Brain microvascular endothelial cell (primary cell): Measurements from ENCODE around the gene C1orf159.
"Not testable (repeated sequence)": the region's sequence is repeated elsewhere in the genome, so short reads cannot be mapped to it uniquely, and the experiment has no call there.

ENCODE experiments used
- DNase-seq: peaks from one replicate; pipeline ENCODE4 v3.0.0-alpha.2; 2020
- H3K27ac ChIP-seq: fragments of 250-450 bp; sonication (Bioruptor Pico); 2 replicates; pipeline ENCODE4 v1.5.1; 2020; ENCODE audit warnings: mild to moderate bottlenecking, moderate library complexity
- H3K27me3 ChIP-seq: fragments of 250-450 bp; sonication (Bioruptor Pico); replicated peaks from 2 replicates; pipeline ENCODE4 v1.5.1; 2020; ENCODE audit warnings: mild to moderate bottlenecking
- H3K36me3 ChIP-seq: fragments of 250-450 bp; sonication (Bioruptor Pico); replicated peaks from 2 replicates; pipeline ENCODE4 v1.5.1; 2020; ENCODE audit warnings: mild to moderate bottlenecking
- H3K4me3 ChIP-seq: 2 replicates; pipeline ENCODE4 v1.5.1; 2011; ENCODE audit warnings: low read depth, mild to moderate bottlenecking, control low read depth, low read length, moderate library complexity
- in situ Hi-C: cut with HindIII; loops from 2 replicates; pipeline ENCODE4 v1.10.0; 2017; ENCODE audit warnings: low sequenced_read_pairs, low pct_ligation_motif_present
- TF ChIP-seq, protein P1 (sequence below): IDR thresholded peaks from 2 replicates; pipeline ENCODE4 v1.5.1; 2011; ENCODE audit warnings: low read depth, mild to moderate bottlenecking, moderate library complexity, low read length, control low read depth, inconsistent platforms; ENCODE audit errors: missing control alignments

C1orf159 gene

DNA sequence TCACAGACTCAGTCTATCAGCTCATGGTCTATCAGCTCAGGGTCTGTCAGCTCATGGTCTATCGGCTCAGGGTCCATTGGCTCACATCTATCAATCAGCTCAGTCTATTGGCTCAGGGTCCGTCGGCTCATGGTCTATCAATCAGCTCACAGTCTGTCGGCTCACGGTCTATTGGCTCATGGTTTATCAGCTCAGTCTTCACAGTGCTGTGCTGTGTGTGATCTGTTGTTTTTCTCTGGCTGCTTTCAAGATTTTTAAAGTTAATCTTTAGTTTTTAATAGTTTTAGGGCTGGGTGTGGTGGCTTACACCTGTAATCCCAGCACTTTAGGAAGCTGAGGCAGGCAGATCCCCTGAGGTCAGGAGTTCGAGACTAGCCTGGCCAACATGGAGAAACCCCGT is 14.4 kb downstream of the C1orf159 start:
- H3K27ac ChIP-seq, result no peak overlapping the region
- no peaks in the 10 kb centered on the region for H3K36me3 ChIP-seq
- TF ChIP-seq, protein P1, sequence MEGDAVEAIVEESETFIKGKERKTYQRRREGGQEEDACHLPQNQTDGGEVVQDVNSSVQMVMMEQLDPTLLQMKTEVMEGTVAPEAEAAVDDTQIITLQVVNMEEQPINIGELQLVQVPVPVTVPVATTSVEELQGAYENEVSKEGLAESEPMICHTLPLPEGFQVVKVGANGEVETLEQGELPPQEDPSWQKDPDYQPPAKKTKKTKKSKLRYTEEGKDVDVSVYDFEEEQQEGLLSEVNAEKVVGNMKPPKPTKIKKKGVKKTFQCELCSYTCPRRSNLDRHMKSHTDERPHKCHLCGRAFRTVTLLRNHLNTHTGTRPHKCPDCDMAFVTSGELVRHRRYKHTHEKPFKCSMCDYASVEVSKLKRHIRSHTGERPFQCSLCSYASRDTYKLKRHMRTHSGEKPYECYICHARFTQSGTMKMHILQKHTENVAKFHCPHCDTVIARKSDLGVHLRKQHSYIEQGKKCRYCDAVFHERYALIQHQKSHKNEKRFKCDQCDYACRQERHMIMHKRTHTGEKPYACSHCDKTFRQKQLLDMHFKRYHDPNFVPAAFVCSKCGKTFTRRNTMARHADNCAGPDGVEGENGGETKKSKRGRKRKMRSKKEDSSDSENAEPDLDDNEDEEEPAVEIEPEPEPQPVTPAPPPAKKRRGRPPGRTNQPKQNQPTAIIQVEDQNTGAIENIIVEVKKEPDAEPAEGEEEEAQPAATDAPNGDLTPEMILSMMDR, result no peak
- H3K4me3 ChIP-seq, result no peak overlapping the region
- H3K27me3 ChIP-seq, result no peaks in the 10 kb centered on the region
- no peak for DNase-seq
- in situ Hi-C loops, result no loop called here

DNA sequence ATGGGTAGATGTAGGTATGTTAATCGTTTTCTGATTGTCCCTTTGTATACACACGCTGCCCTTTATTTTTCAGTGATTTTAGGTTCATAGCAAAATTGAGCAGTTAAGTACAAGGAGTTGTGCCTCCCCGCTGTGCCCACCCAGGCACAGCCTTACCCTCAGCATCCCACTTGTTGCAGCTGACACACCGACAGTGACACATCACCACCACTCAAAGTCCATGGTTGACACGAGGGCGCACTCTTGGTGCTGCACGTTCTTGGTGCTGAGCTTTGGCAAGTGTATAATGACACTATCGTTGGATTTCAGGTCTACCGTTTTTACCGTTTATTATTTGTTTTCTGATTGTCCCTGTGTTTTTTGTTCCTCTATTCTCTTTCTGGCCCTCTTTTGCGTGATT is 15.6 kb downstream of the C1orf159 start:
- TF ChIP-seq, protein P1, result no peak
- in situ Hi-C loops, result no loop called here
- H3K4me3 ChIP-seq, result no peak overlapping the region
- no peak for DNase-seq
- H3K27ac ChIP-seq, result no peak overlapping the region
- no peaks in the 10 kb centered on the region for H3K36me3 ChIP-seq
- H3K27me3 ChIP-seq, result no peaks in the 10 kb centered on the region

DNA sequence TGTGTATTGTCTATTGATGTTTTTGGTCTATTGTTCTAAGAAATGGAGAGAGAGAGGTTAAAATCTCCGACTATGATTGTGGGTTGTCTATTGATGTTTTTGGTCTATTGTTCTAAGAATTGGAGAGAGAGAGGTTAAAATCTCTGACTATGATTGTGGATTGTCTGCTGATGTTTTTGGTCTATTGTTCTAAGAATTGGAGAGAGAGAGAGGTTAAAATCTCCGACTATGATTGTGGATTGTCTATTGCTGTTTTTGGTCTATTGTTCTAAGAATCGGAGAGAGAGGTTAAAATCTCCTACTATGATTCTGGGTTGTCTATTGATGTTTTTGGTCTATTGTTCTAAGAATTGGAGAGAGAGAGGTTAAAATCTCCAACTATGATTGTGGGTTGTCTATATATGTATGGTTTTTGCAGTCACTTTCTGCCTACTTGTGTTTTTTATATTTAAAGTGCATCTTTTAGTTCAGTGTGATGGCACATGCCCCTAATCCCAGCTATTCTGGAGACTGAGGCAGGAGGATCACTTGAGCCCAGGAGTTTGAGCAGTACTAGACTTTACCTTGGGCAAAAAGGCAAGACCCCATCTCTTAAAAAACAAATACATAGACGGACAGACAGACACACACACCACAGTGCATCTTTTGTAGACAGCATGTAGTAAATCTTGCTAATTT is 16.2 kb downstream of the C1orf159 start:
- no peak overlapping the region for H3K27ac ChIP-seq
- TF ChIP-seq, protein P1, result no peak
- no peak overlapping the region for H3K4me3 ChIP-seq
- H3K27me3 ChIP-seq, result no peaks in the 10 kb centered on the region
- DNase-seq, result no peak
- H3K36me3 ChIP-seq, result no peaks in the 10 kb centered on the region
- in situ Hi-C loops, result no loop called here

GRCh38 chr1:1098681-1099421 is 17.0 kb downstream of the C1orf159 start:
- no peak for DNase-seq
- Histone ChIP-seq H3K27ac (no peak overlapping the region), H3K27me3 (no peaks in the 10 kb centered on the region), H3K4me3 (no peak overlapping the region), H3K36me3 (no peaks in the 10 kb centered on the region)
- in situ Hi-C loops, result no loop called here
- TF ChIP-seq, protein P1, result no peak

- H3K27me3 ChIP-seq, DNase-seq, in situ Hi-C loops, H3K36me3 ChIP-seq, H3K4me3 ChIP-seq, H3K27ac ChIP-seq: not testable (repeated sequence)
These were observed 19.8 kb downstream of the C1orf159 start for GRCh38 chr1:1096136-1096535.

DNA sequence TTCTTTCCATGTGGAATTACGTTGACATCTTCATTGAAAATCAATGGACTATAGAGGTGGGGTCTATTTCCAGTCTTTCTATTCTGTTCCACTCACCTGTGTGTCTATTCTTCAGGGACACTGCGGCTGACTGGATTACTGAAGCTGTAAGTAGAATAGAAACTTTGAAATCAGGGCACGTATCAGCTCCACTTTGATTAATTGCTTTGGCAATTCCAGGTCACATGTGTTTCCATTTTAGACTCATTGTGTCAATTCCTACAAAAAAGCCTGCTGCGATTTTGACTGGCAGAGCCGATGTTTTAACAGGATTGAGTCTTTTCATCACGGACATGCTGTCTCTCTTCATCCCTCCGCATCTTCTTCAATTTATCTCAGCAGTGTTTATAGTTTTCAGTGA is 20.9 kb downstream of the C1orf159 start:
- DNase-seq, result no peak
- H3K27ac ChIP-seq, result no peak overlapping the region
- no peaks in the 10 kb centered on the region for H3K27me3 ChIP-seq
- in situ Hi-C loops, result no loop called here
- H3K4me3 ChIP-seq, result no peak overlapping the region
- TF ChIP-seq, protein P1, result no peak
- H3K36me3 ChIP-seq, result no peaks in the 10 kb centered on the region
